Activated CD4-positive, alpha-beta T cell treated with anti-CD3 and anti-CD28 coated beads, Interleukin-2, amount 10 ng/mL, durations not matched to agents 24 days and 14 days (primary cell): ENCODE results near the gene SLC41A1. TPM values are rescaled to one million over a fixed set of nuclear protein-coding genes. Genes with fewer than 3 reads are reported as not detected.

Experiments used
- DNase-seq: peaks from one replicate; pipeline ENCODE4 v3.0.0; 2022
- H3K27ac Mint-ChIP-seq: one replicate; pipeline ENCODE4 v1.8.0; 2022; ENCODE audit warnings: mild to moderate bottlenecking, mixed read lengths
- H3K27me3 Mint-ChIP-seq: one replicate; pipeline ENCODE4 v1.8.0; 2022; ENCODE audit warnings: mixed read lengths
- H3K36me3 Mint-ChIP-seq: one replicate; pipeline ENCODE4 v1.8.0; 2022; ENCODE audit warnings: low read depth, mild to moderate bottlenecking, mixed read lengths
- H3K4me1 Mint-ChIP-seq: one replicate; pipeline ENCODE4 v1.8.0; 2021; ENCODE audit warnings: mixed read lengths
- H3K4me3 Mint-ChIP-seq: one replicate; pipeline ENCODE4 v1.8.0; 2022; ENCODE audit warnings: mild to moderate bottlenecking, moderate library complexity, mixed read lengths
- H3K9me3 Mint-ChIP-seq: one replicate; pipeline ENCODE4 v1.8.0; 2021; ENCODE audit warnings: mixed read lengths
- intact Hi-C: fragments of 100-400 bp; cut with micrococcal nuclease; formaldehyde crosslinking; loops from one replicate; pipeline ENCODE4 v1.15.1; 2023
- total RNA-seq: library from RNA; stranded (reverse); gene quantifications from 2 replicates; pipeline ENCODE4 v1.2.3, GENCODE V29; 2022

Gene SLC41A1
- total RNA-seq, 1 donor from 2014 or later = 30.1 TPM

GRCh38 chr1:205770618-205771017 lies 42.4 kb downstream of the SLC41A1 start:
- H3K27ac Mint-ChIP-seq = peak overlapping the region; percentile 55
- no peaks in the 10 kb centered on the region for H3K9me3 Mint-ChIP-seq
- peaks cover 51% of the 10 kb centered on the region for H3K36me3 Mint-ChIP-seq
- intact Hi-C loops = loop anchor here (5.0 kb wide), 2 partner anchors 38 to 113 kb away; no protein-coding TSS in a partner anchor
- no peak for DNase-seq
- peak overlapping the region; percentile 6 for H3K4me3 Mint-ChIP-seq
- no peaks in the 10 kb centered on the region for H3K27me3 Mint-ChIP-seq
- H3K4me1 Mint-ChIP-seq = peaks cover 44% of the 10 kb centered on the region

- no peak for DNase-seq
- H3K27me3 Mint-ChIP-seq = no peaks in the 10 kb centered on the region
- intact Hi-C loops = loop anchor here (5.0 kb wide), 2 partner anchors 38 to 113 kb away; no protein-coding TSS in a partner anchor
- peaks cover 49% of the 10 kb centered on the region for H3K36me3 Mint-ChIP-seq
- no peak overlapping the region for H3K27ac Mint-ChIP-seq
- no peaks in the 10 kb centered on the region for H3K9me3 Mint-ChIP-seq
- peaks cover 39% of the 10 kb centered on the region for H3K4me1 Mint-ChIP-seq
- no peak overlapping the region for H3K4me3 Mint-ChIP-seq
Measured at GRCh38 chr1:205769641-205770365, 43.2 kb downstream of the SLC41A1 start.

- no peak overlapping the region for H3K4me3 Mint-ChIP-seq
- peaks cover 21% of the 10 kb centered on the region for H3K4me1 Mint-ChIP-seq
- H3K27me3 Mint-ChIP-seq = no peaks in the 10 kb centered on the region
- DNase-seq = no peak
- H3K27ac Mint-ChIP-seq = no peak overlapping the region
- peaks cover 46% of the 10 kb centered on the region for H3K36me3 Mint-ChIP-seq
- no peaks in the 10 kb centered on the region for H3K9me3 Mint-ChIP-seq
- intact Hi-C loops = no loop called here
Measured at GRCh38 chr1:205767248-205767647, 45.8 kb downstream of the SLC41A1 start.

- no peak overlapping the region for H3K27ac Mint-ChIP-seq
- intact Hi-C loops = no loop called here
- peaks cover 14% of the 10 kb centered on the region for H3K4me1 Mint-ChIP-seq
- no peak for DNase-seq
- peaks cover 44% of the 10 kb centered on the region for H3K36me3 Mint-ChIP-seq
- no peaks in the 10 kb centered on the region for H3K27me3 Mint-ChIP-seq
- H3K4me3 Mint-ChIP-seq = no peak overlapping the region
- no peaks in the 10 kb centered on the region for H3K9me3 Mint-ChIP-seq
Measured at GRCh38 chr1:205766570-205766969, 46.4 kb downstream of the SLC41A1 start.

- Mint-ChIP-seq H3K36me3 (peaks cover 42% of the 10 kb centered on the region), H3K9me3 (no peaks in the 10 kb centered on the region), H3K27ac (no peak overlapping the region), H3K27me3 (no peaks in the 10 kb centered on the region), H3K4me1 (peaks cover 9% of the 10 kb centered on the region), H3K4me3 (no peak overlapping the region)
- DNase-seq = no peak
- intact Hi-C loops = no loop called here
Measured at GRCh38 chr1:205766038-205766437, 47.0 kb downstream of the SLC41A1 start.

GRCh38 chr1:205764578-205764977 lies 48.4 kb downstream of the SLC41A1 start:
- no peak for DNase-seq
- intact Hi-C loops = no loop called here
- no peak overlapping the region for H3K4me3 Mint-ChIP-seq
- peaks cover 5% of the 10 kb centered on the region for H3K4me1 Mint-ChIP-seq
- no peaks in the 10 kb centered on the region for H3K27me3 Mint-ChIP-seq
- H3K9me3 Mint-ChIP-seq = no peaks in the 10 kb centered on the region
- H3K27ac Mint-ChIP-seq = no peak overlapping the region
- peaks cover 30% of the 10 kb centered on the region for H3K36me3 Mint-ChIP-seq

GRCh38 chr1:205763980-205764379 lies 49.0 kb downstream of the SLC41A1 start:
- intact Hi-C loops = no loop called here
- Mint-ChIP-seq H3K36me3 (peaks cover 24% of the 10 kb centered on the region), H3K27ac (no peak overlapping the region), H3K4me3 (no peak overlapping the region), H3K4me1 (peaks cover 5% of the 10 kb centered on the region), H3K9me3 (no peaks in the 10 kb centered on the region), H3K27me3 (no peaks in the 10 kb centered on the region)
- DNase-seq = no peak

- DNase-seq = no peak
- no peak overlapping the region for H3K27ac Mint-ChIP-seq
- H3K27me3 Mint-ChIP-seq = peaks cover 2% of the 10 kb centered on the region
Measured at GRCh38 chr1:205760606-205761005, 52.4 kb downstream of the SLC41A1 start.

GRCh38 chr1:205756552-205756951 lies 56.4 kb downstream of the SLC41A1 start:
- intact Hi-C loops = no loop called here
- H3K4me3 Mint-ChIP-seq = no peak overlapping the region
- peaks cover 6% of the 10 kb centered on the region for H3K36me3 Mint-ChIP-seq
- no peak for DNase-seq
- H3K9me3 Mint-ChIP-seq = no peaks in the 10 kb centered on the region
- peaks cover 6% of the 10 kb centered on the region for H3K27me3 Mint-ChIP-seq
- H3K4me1 Mint-ChIP-seq = peaks cover 5% of the 10 kb centered on the region
- H3K27ac Mint-ChIP-seq = no peak overlapping the region

More at GRCh38 chr1:205760606-205761005, 52.4 kb downstream of the SLC41A1 start:
- H3K9me3 Mint-ChIP-seq = no peaks in the 10 kb centered on the region
- H3K4me3 Mint-ChIP-seq = no peak overlapping the region
- H3K4me1 Mint-ChIP-seq = peaks cover 4% of the 10 kb centered on the region
- peaks cover 9% of the 10 kb centered on the region for H3K36me3 Mint-ChIP-seq
- intact Hi-C loops = no loop called here

GRCh38 chr1:205754857-205755256 lies 58.1 kb downstream of the SLC41A1 start:
- Mint-ChIP-seq H3K27me3 (peaks cover 6% of the 10 kb centered on the region), H3K27ac (no peak overlapping the region), H3K4me1 (peaks cover 13% of the 10 kb centered on the region), H3K9me3 (no peaks in the 10 kb centered on the region), H3K36me3 (peaks cover 5% of the 10 kb centered on the region), H3K4me3 (no peak overlapping the region)
- no peak for DNase-seq
- intact Hi-C loops = no loop called here

- Mint-ChIP-seq H3K9me3 (no peaks in the 10 kb centered on the region), H3K4me3 (peak overlapping the region; percentile 85), H3K27me3 (peaks cover 5% of the 10 kb centered on the region), H3K36me3 (peaks cover 21% of the 10 kb centered on the region), H3K27ac (peak overlapping the region; percentile 96), H3K4me1 (peaks cover 27% of the 10 kb centered on the region)
- intact Hi-C loops = no loop called here
- no peak for DNase-seq
Measured at GRCh38 chr1:205751036-205751651, 61.9 kb downstream of the SLC41A1 start.

GRCh38 chr1:205750138-205751035 lies 62.6 kb downstream of the SLC41A1 start, which contains the start of gene NUCKS1:
Gene NUCKS1 (minus strand): TSS chr1:205750182. CDS start chr1:205749973, 209 bp downstream.
- peaks cover 27% of the 10 kb centered on the region for H3K4me1 Mint-ChIP-seq
- peaks cover 4% of the 10 kb centered on the region for H3K27me3 Mint-ChIP-seq
- peak; percentile 99 for DNase-seq
- H3K9me3 Mint-ChIP-seq = no peaks in the 10 kb centered on the region
- H3K36me3 Mint-ChIP-seq = peaks cover 23% of the 10 kb centered on the region
- peak within 1 kb of the TSS; percentile 96 for H3K27ac Mint-ChIP-seq
- H3K4me3 Mint-ChIP-seq = peak within 1 kb of the TSS; percentile 85
- intact Hi-C loops = loop anchor here (1.0 kb wide), 1 partner anchor 25 kb away; the partner anchor contains the start of gene RAB29

- H3K4me1 Mint-ChIP-seq = peaks cover 29% of the 10 kb centered on the region
- peaks cover 23% of the 10 kb centered on the region for H3K36me3 Mint-ChIP-seq
- peak overlapping the region; percentile 85 for H3K4me3 Mint-ChIP-seq
- no peaks in the 10 kb centered on the region for H3K9me3 Mint-ChIP-seq
- H3K27ac Mint-ChIP-seq = peak overlapping the region; percentile 96
- peaks cover 2% of the 10 kb centered on the region for H3K27me3 Mint-ChIP-seq
- peak; percentile 98 for DNase-seq
- intact Hi-C loops = loop anchor here (1.0 to 5.0 kb wide), 7 partner anchors 26 to 1337 kb away; partner anchors contain the start of genes PPP1R15B, RAB29 and SLC41A1
Measured at GRCh38 chr1:205749234-205750137, 63.5 kb downstream of the SLC41A1 start.
